ENCODE results near the gene LILRB3.
"Not testable (repeated sequence)": the region's sequence is repeated elsewhere in the genome, so short reads cannot be mapped to it uniquely, and the experiment has no call there.

LILRB3 gene

GRCh38 chr19:54222474-54223276 is at the start of gene LILRB3:
Gene LILRB3, minus strand, starts transcription at chr19:54223007. Its CDS starts 31 bp downstream, at chr19:54222976.
- DNase-seq (ENCODE audit: low read depth): not testable (repeated sequence)

GRCh38 chr19:54272181-54272580 is 49.4 kb upstream of the LILRB3 start:
- not testable (repeated sequence) for DNase-seq (ENCODE audit: low read depth)

GRCh38 chr19:54271587-54271986 is 48.8 kb upstream of the LILRB3 start:
- not testable (repeated sequence) for DNase-seq (ENCODE audit: low read depth)

- DNase-seq (ENCODE audit: low read depth): no peak
Measured at GRCh38 chr19:54271106-54271505, 48.3 kb upstream of the LILRB3 start.

- DNase-seq (ENCODE audit: low read depth): no peak
Measured at GRCh38 chr19:54268936-54269335, 46.1 kb upstream of the LILRB3 start.

- DNase-seq (ENCODE audit: low read depth): peak; percentile 57
Measured at GRCh38 chr19:54266133-54266532, 43.3 kb upstream of the LILRB3 start.

GRCh38 chr19:54262470-54262869 is 39.7 kb upstream of the LILRB3 start:
- no peak for DNase-seq (ENCODE audit: low read depth)

- no peak for DNase-seq (ENCODE audit: low read depth)
Measured at GRCh38 chr19:54262066-54262465, 39.3 kb upstream of the LILRB3 start.

- DNase-seq (ENCODE audit: low read depth): no peak
Measured at GRCh38 chr19:54257116-54257480, 34.3 kb upstream of the LILRB3 start, which contains the start of gene LILRB5. Gene LILRB5, minus strand, starts transcription at chr19:54257273. Its CDS starts 80 bp downstream, at chr19:54257193.

- no peak for DNase-seq (ENCODE audit: low read depth)
Measured at GRCh38 chr19:54256250-54257115, 33.7 kb upstream of the LILRB3 start.

- DNase-seq (ENCODE audit: low read depth): no peak
Measured at GRCh38 chr19:54255105-54255775, 32.4 kb upstream of the LILRB3 start.

GRCh38 chr19:54254195-54254906 is 31.5 kb upstream of the LILRB3 start:
- no peak for DNase-seq (ENCODE audit: low read depth)

- no peak for DNase-seq (ENCODE audit: low read depth)
Measured at GRCh38 chr19:54253331-54254194, 30.8 kb upstream of the LILRB3 start.

- DNase-seq (ENCODE audit: low read depth): no peak
Measured at GRCh38 chr19:54252845-54253244, 30.0 kb upstream of the LILRB3 start.

- no peak for DNase-seq (ENCODE audit: low read depth)
Measured at GRCh38 chr19:54252243-54252642, 29.4 kb upstream of the LILRB3 start.

- DNase-seq (ENCODE audit: low read depth): no peak
Measured at GRCh38 chr19:54248016-54248601, 25.3 kb upstream of the LILRB3 start.

- no peak for DNase-seq (ENCODE audit: low read depth)
Measured at GRCh38 chr19:54247106-54247930, 24.5 kb upstream of the LILRB3 start.

GRCh38 chr19:54245936-54246335 is 23.1 kb upstream of the LILRB3 start:
- no peak for DNase-seq (ENCODE audit: low read depth)

GRCh38 chr19:54243809-54244208 is 21.0 kb upstream of the LILRB3 start:
- DNase-seq (ENCODE audit: low read depth): not testable (repeated sequence)
